ENCODE results near the gene RNF144A.

RNF144A gene

DNA sequence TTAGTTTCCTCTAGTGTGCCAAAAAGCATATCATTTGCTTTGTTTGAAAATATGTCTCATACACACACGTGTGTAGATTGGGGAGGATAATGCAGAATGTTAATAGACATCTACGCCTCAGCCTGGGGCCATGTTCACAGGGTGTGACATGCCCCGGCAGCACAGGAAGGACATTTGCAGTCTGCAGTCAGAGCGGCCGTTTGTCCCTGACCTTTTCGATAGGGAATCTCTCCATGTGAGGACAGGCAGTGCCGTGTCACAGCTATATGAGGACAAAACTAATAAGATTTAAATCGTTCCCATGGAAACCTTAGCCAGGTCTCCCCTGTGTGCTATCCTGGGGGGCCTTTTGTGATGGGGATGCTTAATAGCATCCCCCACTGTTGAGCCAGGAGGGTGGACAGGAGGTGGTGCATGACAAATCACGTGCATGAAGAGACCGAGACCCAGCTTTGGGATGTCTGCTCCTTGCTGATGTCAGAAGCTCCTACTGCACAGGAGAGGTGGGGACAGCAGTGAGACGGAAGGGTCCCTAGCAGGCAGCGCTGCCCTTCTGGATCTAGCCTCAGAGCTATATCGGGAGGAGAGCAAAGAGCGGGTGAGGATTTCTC is 100.6 kb downstream of the RNF144A start:
- TF ChIP-seq, protein P1, sequence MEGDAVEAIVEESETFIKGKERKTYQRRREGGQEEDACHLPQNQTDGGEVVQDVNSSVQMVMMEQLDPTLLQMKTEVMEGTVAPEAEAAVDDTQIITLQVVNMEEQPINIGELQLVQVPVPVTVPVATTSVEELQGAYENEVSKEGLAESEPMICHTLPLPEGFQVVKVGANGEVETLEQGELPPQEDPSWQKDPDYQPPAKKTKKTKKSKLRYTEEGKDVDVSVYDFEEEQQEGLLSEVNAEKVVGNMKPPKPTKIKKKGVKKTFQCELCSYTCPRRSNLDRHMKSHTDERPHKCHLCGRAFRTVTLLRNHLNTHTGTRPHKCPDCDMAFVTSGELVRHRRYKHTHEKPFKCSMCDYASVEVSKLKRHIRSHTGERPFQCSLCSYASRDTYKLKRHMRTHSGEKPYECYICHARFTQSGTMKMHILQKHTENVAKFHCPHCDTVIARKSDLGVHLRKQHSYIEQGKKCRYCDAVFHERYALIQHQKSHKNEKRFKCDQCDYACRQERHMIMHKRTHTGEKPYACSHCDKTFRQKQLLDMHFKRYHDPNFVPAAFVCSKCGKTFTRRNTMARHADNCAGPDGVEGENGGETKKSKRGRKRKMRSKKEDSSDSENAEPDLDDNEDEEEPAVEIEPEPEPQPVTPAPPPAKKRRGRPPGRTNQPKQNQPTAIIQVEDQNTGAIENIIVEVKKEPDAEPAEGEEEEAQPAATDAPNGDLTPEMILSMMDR (IDR thresholded peaks at IDR 0.05; ENCODE audit: low read depth, low read length): no peak
- H3K27me3 ChIP-seq (ENCODE audit: insufficient read depth, low read depth, severe bottlenecking): no peaks in the 10 kb centered on the region
- DNase-seq: no peak

GRCh38 chr2:7018282-7018701 is 101.1 kb downstream of the RNF144A start:
- TF ChIP-seq, protein P1 (IDR thresholded peaks at IDR 0.05; ENCODE audit: low read depth, low read length): no peak
- Histone ChIP-seq H3K4me3 (ENCODE audit: low read depth, low read length) (no peak overlapping the region), H3K27me3 (ENCODE audit: insufficient read depth, low read depth, severe bottlenecking) (no peaks in the 10 kb centered on the region), H3K36me3 (peaks cover 25% of the 10 kb centered on the region), H3K9me3 (ENCODE audit: severe bottlenecking) (no peaks in the 10 kb centered on the region), H3K27ac (no peak overlapping the region)
- DNase-seq: no peak

More for the DNA sequence above, 100.6 kb downstream of the RNF144A start:
- no peaks in the 10 kb centered on the region for H3K9me3 ChIP-seq (ENCODE audit: severe bottlenecking)
- H3K27ac ChIP-seq: no peak overlapping the region
- no peak overlapping the region for H3K4me3 ChIP-seq (ENCODE audit: low read depth, low read length)
- peaks cover 23% of the 10 kb centered on the region for H3K36me3 ChIP-seq

DNA sequence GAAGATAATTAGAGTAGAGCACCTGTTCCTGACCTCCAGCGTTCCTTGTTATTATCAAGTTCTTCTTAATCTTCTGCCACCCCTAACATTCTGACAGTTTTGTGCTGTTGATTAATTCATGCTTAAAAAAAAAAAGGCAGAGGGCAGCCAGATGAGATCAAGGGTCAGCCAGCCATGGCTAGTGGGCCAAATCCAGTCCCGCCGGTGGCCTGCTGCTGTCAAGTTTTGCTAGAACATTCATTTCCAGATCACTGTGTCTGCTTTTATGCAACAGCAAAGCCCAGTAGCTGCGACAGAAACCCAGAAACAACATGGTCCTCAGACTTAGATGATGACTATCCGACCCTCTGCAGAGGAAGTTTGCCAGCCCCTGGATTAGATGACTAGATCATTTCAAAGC is 101.6 kb downstream of the RNF144A start:
- no peaks in the 10 kb centered on the region for H3K27me3 ChIP-seq (ENCODE audit: insufficient read depth, low read depth, severe bottlenecking)
- no peak overlapping the region for H3K4me3 ChIP-seq (ENCODE audit: low read depth, low read length)
- no peak overlapping the region for H3K27ac ChIP-seq
- TF ChIP-seq, protein P1 (IDR thresholded peaks at IDR 0.05; ENCODE audit: low read depth, low read length): no peak
- H3K9me3 ChIP-seq (ENCODE audit: severe bottlenecking): no peaks in the 10 kb centered on the region
- peaks cover 29% of the 10 kb centered on the region for H3K36me3 ChIP-seq
- DNase-seq: no peak

DNA sequence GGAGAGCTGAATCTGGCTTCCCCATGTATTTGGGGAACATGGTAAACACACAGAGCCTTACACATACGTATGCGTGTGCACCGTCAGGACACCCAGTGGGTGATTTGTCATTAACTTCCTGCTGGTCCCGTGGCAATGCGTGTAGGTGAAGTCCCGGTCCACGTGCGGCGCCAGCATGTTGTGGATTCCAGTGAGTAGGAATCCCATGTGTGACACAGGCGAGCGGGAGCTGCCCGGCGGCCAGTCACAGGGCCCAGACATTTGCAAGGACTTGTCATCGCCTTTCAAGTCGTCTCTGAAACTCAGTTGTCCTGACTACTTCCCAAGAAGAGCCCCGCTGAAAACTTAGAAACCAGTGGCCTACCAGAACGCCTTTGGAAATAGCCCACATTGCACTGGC is 102.0 kb downstream of the RNF144A start:
- no peak for DNase-seq
- Histone ChIP-seq H3K9me3 (ENCODE audit: severe bottlenecking) (no peaks in the 10 kb centered on the region), H3K4me3 (ENCODE audit: low read depth, low read length) (no peak overlapping the region), H3K27me3 (ENCODE audit: insufficient read depth, low read depth, severe bottlenecking) (no peaks in the 10 kb centered on the region), H3K36me3 (peaks cover 34% of the 10 kb centered on the region), H3K27ac (no peak overlapping the region)
- TF ChIP-seq, protein P1 (IDR thresholded peaks at IDR 0.05; ENCODE audit: low read depth, low read length): no peak

- Histone ChIP-seq H3K27me3 (ENCODE audit: insufficient read depth, low read depth, severe bottlenecking) (no peaks in the 10 kb centered on the region), H3K27ac (no peak overlapping the region), H3K9me3 (ENCODE audit: severe bottlenecking) (no peaks in the 10 kb centered on the region), H3K36me3 (peaks cover 42% of the 10 kb centered on the region), H3K4me3 (ENCODE audit: low read depth, low read length) (no peak overlapping the region)
- DNase-seq: no peak
- TF ChIP-seq, protein P1 (IDR thresholded peaks at IDR 0.05; ENCODE audit: low read depth, low read length): no peak
Measured at GRCh38 chr2:7020059-7020458, 102.8 kb downstream of the RNF144A start.

DNA sequence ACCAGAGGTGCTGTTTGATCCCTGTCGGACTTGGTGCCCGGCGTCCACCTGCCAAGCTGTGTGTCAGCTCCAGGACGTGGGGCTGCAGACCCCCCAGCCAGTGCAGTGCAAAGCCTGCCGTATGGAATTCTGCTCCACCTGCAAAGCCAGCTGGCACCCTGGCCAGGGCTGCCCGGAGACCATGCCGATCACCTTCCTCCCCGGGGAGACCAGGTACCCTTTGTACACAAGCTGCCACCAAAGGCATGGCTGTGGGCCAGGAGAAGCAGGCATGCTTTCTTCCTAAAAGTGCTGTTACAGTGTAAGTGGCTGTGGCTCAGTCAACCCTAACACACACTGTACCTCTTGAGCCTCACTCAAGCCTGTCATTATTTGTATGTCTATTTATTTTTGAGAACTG is 103.3 kb downstream of the RNF144A start:
- Histone ChIP-seq H3K36me3 (peaks cover 46% of the 10 kb centered on the region), H3K4me3 (ENCODE audit: low read depth, low read length) (no peak overlapping the region), H3K27me3 (ENCODE audit: insufficient read depth, low read depth, severe bottlenecking) (no peaks in the 10 kb centered on the region), H3K27ac (no peak overlapping the region), H3K9me3 (ENCODE audit: severe bottlenecking) (no peaks in the 10 kb centered on the region)
- TF ChIP-seq, protein P1 (IDR thresholded peaks at IDR 0.05; ENCODE audit: low read depth, low read length): no peak
- no peak for DNase-seq

Measured in WERI-Rb-1 (cell line).